CD8-positive, alpha-beta memory T cell (primary cell): ENCODE results near the gene PET117. TPM values are rescaled to one million over a fixed set of nuclear protein-coding genes. Genes with fewer than 3 reads are reported as not detected.

Source experiments
- CTCF ChIA-PET: fragments of 350-600 bp; sonication (Branson Sonifier 250); formaldehyde crosslinking; loops from one replicate; lab custom pipeline; 2021; ENCODE audit warnings: antibody characterized with exemption; lab: Charles Lee
- POLR2A ChIA-PET: fragments of 350-600 bp; sonication (Branson Sonifier 250); formaldehyde crosslinking; loops from one replicate; lab custom pipeline; 2021; ENCODE audit warnings: antibody characterized with exemption; lab: Charles Lee
- DNase-seq, 5 donors: peaks; one replicate each; pipeline versions ENCODE4 v3.0.0 to v3.0.0-alpha.2; 2020 to 2022; ENCODE audit warnings: mixed read lengths in 1 of 5
- H3K27ac ChIP-seq: one replicate; pipeline ENCODE4 v1.7.0; 2013; ENCODE audit warnings: low read depth, mild to moderate bottlenecking, low read length, moderate library complexity
- H3K27me3 ChIP-seq: 2 replicates; pipeline ENCODE4 v1.7.0; 2013; ENCODE audit warnings: low read length, mild to moderate bottlenecking; ENCODE audit not compliant: insufficient read depth, poor library complexity, severe bottlenecking
- H3K36me3 ChIP-seq: 2 replicates; pipeline ENCODE4 v1.7.0; 2013; ENCODE audit warnings: mild to moderate bottlenecking, low read length, moderate library complexity; ENCODE audit not compliant: insufficient read depth
- H3K4me1 ChIP-seq: 2 replicates; pipeline ENCODE4 v1.7.0; 2013; ENCODE audit warnings: mild to moderate bottlenecking, low read length, moderate library complexity; ENCODE audit not compliant: insufficient read depth
- H3K4me3 ChIP-seq: 2 replicates; pipeline ENCODE4 v1.7.0; 2013; ENCODE audit warnings: mild to moderate bottlenecking, low read length
- H3K9me3 ChIP-seq: 2 replicates; pipeline ENCODE4 v1.7.0; 2013; ENCODE audit warnings: mild to moderate bottlenecking, low read length
- H3K27ac Mint-ChIP-seq, 8 donors: one replicate each; pipeline ENCODE4 v1.8.0; 2020 to 2021; ENCODE audit warnings: mixed read lengths in 8 of 8, mild to moderate bottlenecking in 6 of 8, inconsistent platforms in 3 of 8, moderate library complexity in 3 of 8
- H3K27me3 Mint-ChIP-seq, 2 donors: one replicate each; pipeline ENCODE4 v1.8.0; 2020 to 2021; ENCODE audit warnings: mixed read lengths in 2 of 2, mild to moderate bottlenecking in 1 of 2, moderate library complexity in 1 of 2
- H3K36me3 Mint-ChIP-seq, 3 donors: one replicate each; pipeline ENCODE4 v1.8.0; 2020 to 2021; ENCODE audit warnings: mixed read lengths in 3 of 3, inconsistent platforms in 1 of 3, mild to moderate bottlenecking in 1 of 3
- H3K4me1 Mint-ChIP-seq, 3 donors: one replicate each; pipeline ENCODE4 v1.8.0; 2020 to 2021; ENCODE audit warnings: mixed read lengths in 3 of 3, inconsistent platforms in 1 of 3, mild to moderate bottlenecking in 1 of 3
- H3K4me3 Mint-ChIP-seq, 7 donors: one replicate each; pipeline ENCODE4 v1.8.0; 2020 to 2021; ENCODE audit warnings: mixed read lengths in 7 of 7, mild to moderate bottlenecking in 6 of 7, moderate library complexity in 4 of 7, inconsistent platforms in 2 of 7
- H3K9me3 Mint-ChIP-seq, 5 donors: one replicate each; pipeline ENCODE4 v1.8.0; 2020 to 2022; ENCODE audit warnings: mixed read lengths in 5 of 5, mild to moderate bottlenecking in 3 of 5, moderate library complexity in 2 of 5, inconsistent platforms in 1 of 5
- polyA plus RNA-seq: library from polyadenylated mRNA; unstranded; fragments of 300-500 nt; fragmentation: Illumina TruSeq; gene quantifications from one replicate; pipeline ENCODE4 v1.2.3, GENCODE V29; 2021
- total RNA-seq, 2 experiments: library from RNA; stranded (reverse); gene quantifications; one replicate each; pipeline ENCODE4 v1.2.3, GENCODE V29; 2021

The PET117 gene
- total and polyA plus RNA-seq, 3 experiments from 2014 or later, result 14.7 to 36.0 (median 15.6) TPM

- H3K27me3 ChIP-seq, result no peaks in the 10 kb centered on the region
- H3K4me1 Mint-ChIP-seq, result peaks cover 4 to 5% (median 4%) of the 10 kb centered on the region in 3 donors
- H3K36me3 Mint-ChIP-seq, result peaks cover 30 to 84% (median 47%) of the 10 kb centered on the region in 3 donors
- no peak overlapping the region for H3K27ac Mint-ChIP-seq
- no peaks in the 10 kb centered on the region for H3K27me3 Mint-ChIP-seq
- H3K4me3 ChIP-seq, result no peak overlapping the region
- POLR2A ChIA-PET, result interaction anchor here (0.5 kb wide), 1 partner anchor 11 kb away, joined by 5 read pairs; no protein-coding TSS in a partner anchor
- peak overlapping the region in 1 of 7 donors; percentile 10 for H3K4me3 Mint-ChIP-seq
- H3K36me3 ChIP-seq, result peaks cover 22% of the 10 kb centered on the region
- H3K4me1 ChIP-seq, result no peaks in the 10 kb centered on the region
- DNase-seq, result no peak
- no peaks in the 10 kb centered on the region for H3K9me3 ChIP-seq
- no peak overlapping the region for H3K27ac ChIP-seq
- CTCF ChIA-PET, result no interaction called here
- peaks cover 0 to 10% (median 8%) of the 10 kb centered on the region in 5 donors for H3K9me3 Mint-ChIP-seq
These were observed 43.2 kb downstream of the PET117 start for GRCh38 chr20:18180815-18181214.

GRCh38 chr20:18187020-18187419 lies 49.4 kb downstream of the PET117 start:
- no peak for DNase-seq
- Mint-ChIP-seq H3K27ac (peak overlapping the region in 1 of 8 donors; percentile 76), H3K36me3 (peaks cover 13 to 82% (median 32%) of the 10 kb centered on the region in 3 donors), H3K27me3 (no peaks in the 10 kb centered on the region), H3K4me1 (peaks cover 0 to 2% (median 0%) of the 10 kb centered on the region in 3 donors), H3K9me3 (no peaks in the 10 kb centered on the region), H3K4me3 (no peak overlapping the region)
- ChIA-PET CTCF (no interaction called here), POLR2A (no interaction called here)
- Histone ChIP-seq H3K27ac (no peak overlapping the region), H3K27me3 (no peaks in the 10 kb centered on the region), H3K4me3 (no peak overlapping the region), H3K4me1 (no peaks in the 10 kb centered on the region), H3K36me3 (peaks cover 23% of the 10 kb centered on the region), H3K9me3 (no peaks in the 10 kb centered on the region)

DNA sequence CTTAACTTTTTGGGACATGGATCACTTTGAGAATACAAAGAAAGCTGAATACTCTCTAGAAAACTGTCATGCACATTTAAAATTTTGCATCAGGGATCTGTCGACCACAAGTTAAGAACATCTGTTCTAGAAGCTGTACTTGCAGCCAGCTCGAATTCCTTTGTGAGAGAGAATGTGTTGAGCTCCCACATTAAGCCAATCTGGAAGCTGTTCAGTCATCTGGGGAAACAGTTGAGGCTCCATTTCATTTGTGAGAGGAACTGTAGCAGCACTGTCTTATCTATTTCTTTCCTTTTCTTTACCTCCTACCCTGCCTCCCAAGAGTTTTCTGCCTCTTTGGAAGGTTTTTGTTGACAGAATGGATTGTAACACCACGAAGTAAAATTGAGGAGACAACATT lies 50.8 kb downstream of the PET117 start:
- Mint-ChIP-seq H3K9me3 (no peaks in the 10 kb centered on the region), H3K4me1 (peaks cover 0 to 2% (median 0%) of the 10 kb centered on the region in 3 donors), H3K27ac (peak overlapping the region in 1 of 8 donors; percentile 67), H3K4me3 (no peak overlapping the region), H3K36me3 (peaks cover 4 to 71% (median 30%) of the 10 kb centered on the region in 3 donors), H3K27me3 (no peaks in the 10 kb centered on the region)
- DNase-seq, result no peak
- ChIA-PET POLR2A (no interaction called here), CTCF (no interaction called here)
- Histone ChIP-seq H3K27ac (no peak overlapping the region), H3K4me1 (no peaks in the 10 kb centered on the region), H3K4me3 (no peak overlapping the region), H3K27me3 (no peaks in the 10 kb centered on the region), H3K36me3 (peaks cover 20% of the 10 kb centered on the region), H3K9me3 (no peaks in the 10 kb centered on the region)

- Histone ChIP-seq H3K4me1 (no peaks in the 10 kb centered on the region), H3K9me3 (no peaks in the 10 kb centered on the region), H3K36me3 (peaks cover 7% of the 10 kb centered on the region), H3K27ac (no peak overlapping the region), H3K27me3 (no peaks in the 10 kb centered on the region), H3K4me3 (no peak overlapping the region)
- POLR2A ChIA-PET, result no interaction called here
- Mint-ChIP-seq H3K9me3 (no peaks in the 10 kb centered on the region), H3K36me3 (peaks cover 0 to 51% (median 21%) of the 10 kb centered on the region in 3 donors), H3K27ac (peak overlapping the region in 2 of 8 donors; percentile 16 to 38), H3K27me3 (no peaks in the 10 kb centered on the region), H3K4me3 (no peak overlapping the region), H3K4me1 (peaks cover 0 to 2% (median 0%) of the 10 kb centered on the region in 3 donors)
- CTCF ChIA-PET, result no interaction called here
- DNase-seq, result no peak
These were observed 52.9 kb downstream of the PET117 start for GRCh38 chr20:18190338-18191233.

GRCh38 chr20:18191306-18191705 lies 53.6 kb downstream of the PET117 start:
- no peak overlapping the region for H3K4me3 ChIP-seq
- no peaks in the 10 kb centered on the region for H3K36me3 ChIP-seq
- ChIA-PET POLR2A (interaction anchor here (0.7 kb wide), 1 partner anchor 10 kb away, joined by 5 read pairs; no protein-coding TSS in a partner anchor), CTCF (no interaction called here)
- no peaks in the 10 kb centered on the region for H3K27me3 Mint-ChIP-seq
- H3K4me3 Mint-ChIP-seq, result no peak overlapping the region
- H3K4me1 ChIP-seq, result no peaks in the 10 kb centered on the region
- peak overlapping the region in 1 of 8 donors; percentile 33 for H3K27ac Mint-ChIP-seq
- H3K9me3 ChIP-seq, result no peaks in the 10 kb centered on the region
- H3K9me3 Mint-ChIP-seq, result no peaks in the 10 kb centered on the region
- H3K27me3 ChIP-seq, result no peaks in the 10 kb centered on the region
- peaks cover 0 to 2% (median 0%) of the 10 kb centered on the region in 3 donors for H3K4me1 Mint-ChIP-seq
- H3K36me3 Mint-ChIP-seq, result peaks cover 0 to 44% (median 18%) of the 10 kb centered on the region in 3 donors
- DNase-seq, result no peak
- H3K27ac ChIP-seq, result no peak overlapping the region

Other genes starting within 250 kb of the PET117 start
- 100 to 1,000 TPM; 174 to 191 TPM for gene SNX5, start 169.1 kb upstream of the PET117 start, total RNA-seq
- 89.0 TPM for gene SNX5, start 169.1 kb upstream of the PET117 start, polyA plus RNA-seq
- 10 to 100 TPM; 29.2 to 31.8 TPM for gene MGME1, start 168.8 kb upstream of the PET117 start, total RNA-seq
- 11.9 TPM for gene MGME1, start 168.8 kb upstream of the PET117 start, polyA plus RNA-seq
- not detected for gene OVOL2, start 79.9 kb upstream of the PET117 start, total RNA-seq
- not detected for gene OVOL2, start 79.9 kb upstream of the PET117 start, polyA plus RNA-seq
- gene KAT14, start within 50 bp of the PET117 start, total RNA-seq, result 10 to 100 TPM; 18.6 to 21.4 TPM
- gene KAT14, start within 50 bp of the PET117 start, polyA plus RNA-seq, result 17.8 TPM
- 1 to 10 TPM; 6.1 to 6.4 TPM for gene ZNF133, start 150.7 kb downstream of the PET117 start, total RNA-seq
- 5.9 TPM for gene ZNF133, start 150.7 kb downstream of the PET117 start, polyA plus RNA-seq